HG03442 (cell line): ENCODE results near the gene PRKCE.

Experiments
- ATAC-seq: cut with Tn5 transposase; IDR thresholded peaks from one replicate; pipeline ENCODE4 v1.9.1; 2021; ENCODE audit warnings: mild to moderate bottlenecking, moderate library complexity; ENCODE audit not compliant: unreplicated experiment

The PRKCE gene

GRCh38 chr2:45923701-45924100 is 272.2 kb downstream of the PRKCE start:
- no peak for ATAC-seq

- ATAC-seq, result no peak
Observed at GRCh38 chr2:45925026-45925425, 273.6 kb downstream of the PRKCE start.

- no peak for ATAC-seq
Observed at GRCh38 chr2:45925636-45926366, 274.3 kb downstream of the PRKCE start.

- no peak for ATAC-seq
Observed at GRCh38 chr2:45928946-45929345, 277.5 kb downstream of the PRKCE start.

- no peak for ATAC-seq
Observed at GRCh38 chr2:45929674-45930395, 278.4 kb downstream of the PRKCE start.

GRCh38 chr2:45930396-45930792 is 278.9 kb downstream of the PRKCE start:
- no peak for ATAC-seq

GRCh38 chr2:45932278-45932975 is 281.0 kb downstream of the PRKCE start:
- no peak for ATAC-seq

GRCh38 chr2:45935791-45936622 is 284.5 kb downstream of the PRKCE start:
- peak; percentile 50 for ATAC-seq

- no peak for ATAC-seq
Observed at GRCh38 chr2:45936623-45936979, 285.1 kb downstream of the PRKCE start.

- no peak for ATAC-seq
Observed at GRCh38 chr2:45937990-45938389, 286.5 kb downstream of the PRKCE start.

GRCh38 chr2:45938649-45939511 is 287.4 kb downstream of the PRKCE start:
- ATAC-seq, result no peak

- no peak for ATAC-seq
Observed at GRCh38 chr2:45941531-45942236, 290.2 kb downstream of the PRKCE start.

- no peak for ATAC-seq
Observed at GRCh38 chr2:45942237-45942738, 290.8 kb downstream of the PRKCE start.

GRCh38 chr2:45943219-45944044 is 292.0 kb downstream of the PRKCE start:
- ATAC-seq, result no peak

GRCh38 chr2:45944074-45944473 is 292.6 kb downstream of the PRKCE start:
- ATAC-seq, result no peak

- no peak for ATAC-seq
Observed at GRCh38 chr2:45945302-45945717, 293.8 kb downstream of the PRKCE start.

GRCh38 chr2:45946023-45946422 is 294.5 kb downstream of the PRKCE start:
- ATAC-seq, result no peak

- no peak for ATAC-seq
Observed at GRCh38 chr2:45950606-45951005, 299.1 kb downstream of the PRKCE start.
